Lower leg skin (tissue), 3 donors: ENCODE results near the gene CARD8.

ENCODE experiments used
- POLR2A ChIP-seq, 2 donors: fragments of 450-650 bp; IDR thresholded peaks; one replicate each; pipeline ENCODE4 v1.6.1; 2016 to 2017; ENCODE audit warnings: antibody characterized with exemption in 2 of 2, mild to moderate bottlenecking in 1 of 2, moderate library complexity in 1 of 2
- TF ChIP-seq, protein P1 (sequence below), 3 donors: fragments of 450-650 bp; IDR thresholded peaks; one replicate each; pipeline ENCODE4 v1.5.1; 2016; ENCODE audit warnings: antibody characterized with exemption in 3 of 3, mild to moderate bottlenecking in 3 of 3, moderate library complexity in 2 of 3

DNA sequence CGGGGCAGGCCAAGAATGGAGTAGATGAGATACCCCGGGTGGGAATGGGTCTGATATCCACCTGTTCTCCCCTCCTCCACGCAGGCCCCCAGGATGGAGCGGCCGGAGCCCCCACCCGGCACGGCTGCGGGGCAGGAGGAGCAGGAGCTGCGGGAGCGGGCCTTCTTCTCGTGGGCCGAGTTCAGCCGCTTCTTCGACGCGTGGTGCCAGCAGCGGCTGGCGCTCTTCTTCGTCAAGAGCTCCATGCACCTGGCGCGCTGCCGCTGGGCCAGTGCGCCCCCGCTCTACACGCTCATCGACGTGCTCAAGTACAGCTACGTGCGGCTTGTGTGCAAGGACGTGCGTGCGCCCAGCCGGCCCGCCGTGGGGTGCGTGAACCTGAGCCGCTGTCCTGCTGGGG, 84.0 kb downstream of the CARD8 start:
- TF ChIP-seq, protein P1, sequence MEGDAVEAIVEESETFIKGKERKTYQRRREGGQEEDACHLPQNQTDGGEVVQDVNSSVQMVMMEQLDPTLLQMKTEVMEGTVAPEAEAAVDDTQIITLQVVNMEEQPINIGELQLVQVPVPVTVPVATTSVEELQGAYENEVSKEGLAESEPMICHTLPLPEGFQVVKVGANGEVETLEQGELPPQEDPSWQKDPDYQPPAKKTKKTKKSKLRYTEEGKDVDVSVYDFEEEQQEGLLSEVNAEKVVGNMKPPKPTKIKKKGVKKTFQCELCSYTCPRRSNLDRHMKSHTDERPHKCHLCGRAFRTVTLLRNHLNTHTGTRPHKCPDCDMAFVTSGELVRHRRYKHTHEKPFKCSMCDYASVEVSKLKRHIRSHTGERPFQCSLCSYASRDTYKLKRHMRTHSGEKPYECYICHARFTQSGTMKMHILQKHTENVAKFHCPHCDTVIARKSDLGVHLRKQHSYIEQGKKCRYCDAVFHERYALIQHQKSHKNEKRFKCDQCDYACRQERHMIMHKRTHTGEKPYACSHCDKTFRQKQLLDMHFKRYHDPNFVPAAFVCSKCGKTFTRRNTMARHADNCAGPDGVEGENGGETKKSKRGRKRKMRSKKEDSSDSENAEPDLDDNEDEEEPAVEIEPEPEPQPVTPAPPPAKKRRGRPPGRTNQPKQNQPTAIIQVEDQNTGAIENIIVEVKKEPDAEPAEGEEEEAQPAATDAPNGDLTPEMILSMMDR (IDR thresholded peaks at IDR 0.05) = no peak
- no peak for TF ChIP-seq POLR2A (IDR thresholded peaks at IDR 0.05)
